ENCODE measurements around the gene ABCA2.

DNA sequence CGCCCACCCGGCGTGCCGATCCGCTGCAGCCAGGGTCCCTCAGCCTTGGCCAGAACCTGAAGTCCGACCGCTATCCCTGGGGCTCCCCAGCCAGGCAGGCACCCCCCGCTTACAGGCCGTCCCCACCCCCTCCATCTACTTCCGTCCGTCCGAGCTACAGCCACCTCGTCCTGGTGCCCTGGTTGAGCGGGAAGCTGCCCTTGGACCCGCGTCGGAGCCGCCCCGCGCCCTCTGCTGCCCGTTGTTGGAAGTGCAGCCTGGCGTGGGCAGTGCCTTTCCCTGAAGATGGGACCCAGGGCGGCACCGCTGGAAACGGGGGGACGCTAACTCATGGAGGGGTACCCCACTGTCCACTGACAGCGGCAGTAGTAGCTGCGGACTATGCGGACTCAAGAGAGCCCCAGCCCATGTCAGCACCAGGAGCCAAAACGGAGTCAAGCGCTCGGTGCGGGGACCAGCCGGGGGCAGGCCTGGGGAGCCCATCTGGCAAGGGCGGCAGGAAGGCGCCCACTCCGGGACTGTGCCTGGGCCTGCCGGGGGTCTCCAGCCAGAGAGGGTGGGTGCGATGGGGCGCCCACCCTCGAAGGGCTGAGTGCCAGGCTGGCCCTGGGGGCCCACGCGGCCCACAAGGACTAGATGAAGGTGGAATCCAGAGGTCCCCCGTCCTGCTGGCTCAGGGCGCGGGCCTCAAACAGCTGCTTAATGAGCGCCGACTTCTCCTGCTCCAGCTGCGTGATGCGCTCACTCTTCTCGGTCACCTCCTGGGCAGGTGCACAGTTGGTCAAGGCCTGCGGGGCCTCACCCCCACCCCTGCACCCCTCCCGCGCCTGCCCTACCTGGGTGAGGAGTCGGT is 36.2 kb upstream of the ABCA2 start:
- TF ChIP-seq POLR2A (IDR thresholded peaks at IDR 0.05; ENCODE audit: low read length) (no peak), GATA1 (IDR thresholded peaks at IDR 0.05; ENCODE audit: low read depth, low read length) (no peak)

Data from erythroblast (primary cell).